B cell (primary cell): Measurements from ENCODE around the gene ADGRV1.

Source experiments
- CTCF ChIP-seq: fragments of 200-600 bp; IDR thresholded peaks from one replicate; pipeline ENCODE4 v1.8.0; 2022; ENCODE audit warnings: antibody characterized with exemption, mild to moderate bottlenecking
- EZH2 ChIP-seq: IDR thresholded peaks from 2 replicates; pipeline ENCODE4 v1.6.1; 2012; ENCODE audit warnings: borderline replicate concordance, low read depth, mild to moderate bottlenecking, moderate library complexity, low read length; ENCODE audit not compliant: insufficient read depth, poor library complexity, severe bottlenecking

DNA sequence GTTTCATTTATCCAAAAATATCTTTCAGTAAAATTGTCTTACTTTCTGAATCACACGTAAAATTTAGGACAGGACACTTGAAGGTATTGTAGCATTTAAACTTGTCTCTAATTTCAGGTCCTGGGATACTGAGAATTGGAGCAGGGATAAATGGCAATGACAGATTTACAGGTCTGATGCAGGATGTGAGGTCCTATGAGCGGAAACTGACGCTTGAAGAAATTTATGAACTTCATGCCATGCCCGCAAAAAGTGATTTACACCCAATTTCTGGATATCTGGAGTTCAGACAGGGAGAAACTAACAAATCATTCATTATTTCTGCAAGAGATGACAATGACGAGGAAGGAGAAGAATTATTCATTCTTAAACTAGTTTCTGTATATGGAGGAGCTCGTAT is 99.2 kb downstream of the ADGRV1 start:
- TF ChIP-seq CTCF (no peak), EZH2 (no peak)
